ENCODE results near the gene ENO2. TPM values are rescaled to one million over a fixed set of nuclear protein-coding genes. Genes with fewer than 3 reads are reported as not detected.
A peak's percentile ranks its signal among the peaks of the same experiment; 100 is the strongest.

Gene ENO2
- total RNA-seq, 2 experiments from 2014 or later: 106 to 171 TPM

DNA sequence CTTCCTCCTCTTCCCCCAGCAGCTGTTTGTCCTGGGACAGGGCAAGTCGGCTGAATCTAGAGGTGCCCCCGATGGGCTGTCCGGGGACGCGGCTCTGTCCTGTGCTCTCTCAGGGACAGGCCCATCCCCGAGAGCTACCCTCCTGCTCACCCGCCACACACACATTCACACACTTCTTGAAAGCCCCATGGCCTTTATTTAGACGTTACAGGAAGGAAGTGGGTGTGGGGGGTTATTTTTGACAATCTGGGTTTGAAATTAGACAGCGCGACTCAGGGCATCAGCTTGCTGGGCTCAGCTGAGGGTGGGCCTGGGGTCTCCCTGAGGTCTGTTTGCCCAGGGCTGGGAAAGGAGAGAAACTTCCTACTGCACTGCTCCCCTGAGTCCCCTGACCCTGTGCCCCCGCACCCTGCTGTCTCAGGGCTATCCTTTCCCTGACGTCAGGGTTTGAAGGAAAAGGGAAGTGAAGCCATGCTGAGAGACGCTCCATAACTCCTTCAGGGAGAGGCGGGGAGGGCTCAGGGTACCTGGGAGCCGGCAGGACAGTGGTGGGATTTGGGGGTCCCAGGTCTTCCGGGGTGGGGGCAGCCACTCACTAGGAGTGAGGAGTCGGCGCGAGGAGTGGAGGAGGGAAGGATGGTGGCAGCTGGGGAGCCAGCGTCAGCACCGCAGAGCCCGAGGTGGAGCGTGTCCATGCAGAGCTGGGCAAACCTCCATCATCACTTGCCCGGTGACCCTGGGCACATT, 44.9 kb downstream of the ENO2 start:
- Mint-ChIP-seq H3K27me3 (no peaks in the 10 kb centered on the region), H3K4me1 (peaks cover 84% of the 10 kb centered on the region), H3K4me3 (peak overlapping the region; percentile 79), H3K9me3 (ENCODE audit: low read depth) (no peaks in the 10 kb centered on the region), H3K27ac (peak overlapping the region; percentile 96), H3K36me3 (peaks cover 63% of the 10 kb centered on the region)
- ATAC-seq (peak; percentile 61), DNase-seq (peak; percentile 87)
- CTCF ChIA-PET: interaction anchor here (1.0 to 13.5 kb wide), 8 partner anchors 10 to 152 kb away, joined by 4 to 709 read pairs (median 10); partner anchors contain the start of genes ATN1, C12orf57, C1RL and LRRC23

DNA sequence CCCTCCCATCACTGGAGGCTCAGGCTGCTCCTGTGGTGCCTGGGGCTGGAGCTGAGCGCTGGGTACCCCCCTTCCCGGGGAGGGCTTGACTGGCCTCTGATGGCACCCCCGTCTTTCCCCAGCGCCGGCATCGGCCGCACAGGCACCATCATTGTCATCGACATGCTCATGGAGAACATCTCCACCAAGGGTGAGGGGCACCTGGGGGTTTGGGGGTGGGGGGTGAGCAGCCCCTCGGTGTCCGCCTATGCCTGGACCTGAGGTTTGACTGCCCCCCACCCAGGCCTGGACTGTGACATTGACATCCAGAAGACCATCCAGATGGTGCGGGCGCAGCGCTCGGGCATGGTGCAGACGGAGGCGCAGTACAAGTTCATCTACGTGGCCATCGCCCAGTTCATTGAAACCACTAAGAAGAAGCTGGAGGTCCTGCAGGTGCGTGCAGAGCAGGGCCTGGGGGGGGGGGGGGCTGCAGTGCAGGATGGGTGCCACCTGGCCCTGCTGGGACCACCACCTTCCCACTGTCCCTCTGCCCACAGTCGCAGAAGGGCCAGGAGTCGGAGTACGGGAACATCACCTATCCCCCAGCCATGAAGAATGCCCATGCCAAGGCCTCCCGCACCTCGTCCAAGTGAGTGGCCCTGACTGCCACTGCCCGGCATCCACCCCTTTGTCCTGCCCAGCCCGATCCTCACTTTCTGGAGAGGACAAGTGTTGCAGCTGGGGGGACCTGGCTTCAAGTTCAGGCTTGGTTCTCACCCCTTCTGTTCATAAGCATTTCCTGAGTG, 45.6 kb downstream of the ENO2 start:
- no peaks in the 10 kb centered on the region for H3K27me3 Mint-ChIP-seq
- H3K4me1 Mint-ChIP-seq: peaks cover 82% of the 10 kb centered on the region

DNA sequence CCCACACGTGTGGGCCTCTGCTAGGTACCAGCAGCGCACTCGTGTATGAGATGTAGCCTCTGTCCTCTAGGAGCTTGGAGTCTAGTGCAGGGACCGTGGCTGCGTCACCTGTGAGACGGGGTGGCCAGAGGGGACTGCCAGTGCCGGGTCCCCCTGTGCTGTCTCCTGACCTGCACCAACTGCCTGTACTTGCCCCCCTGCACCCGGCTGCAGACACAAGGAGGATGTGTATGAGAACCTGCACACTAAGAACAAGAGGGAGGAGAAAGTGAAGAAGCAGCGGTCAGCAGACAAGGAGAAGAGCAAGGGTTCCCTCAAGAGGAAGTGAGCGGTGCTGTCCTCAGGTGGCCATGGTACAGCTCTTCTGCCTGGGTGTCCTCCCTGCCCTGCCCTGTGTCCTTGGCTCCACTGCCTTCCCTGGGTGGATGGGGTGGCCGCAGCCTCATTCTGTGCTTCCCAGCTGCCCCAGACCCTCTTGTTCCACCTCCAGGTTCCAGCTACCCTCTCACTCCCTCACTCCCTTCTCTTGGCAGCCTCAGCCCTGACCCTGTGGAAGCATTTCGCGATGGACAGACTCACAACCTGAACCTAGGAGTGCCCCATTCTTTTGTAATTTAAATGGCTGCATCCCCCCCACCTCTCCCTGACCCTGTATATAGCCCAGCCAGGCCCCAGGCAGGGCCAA, 46.4 kb downstream of the ENO2 start:
- CTCF ChIA-PET: interaction anchor here (0.9 to 13.5 kb wide), 13 partner anchors 16 to 207 kb away, joined by 3 to 709 read pairs (median 6); partner anchors contain the start of genes ATN1, C12orf57, LPCAT3 and PTPN6
- Mint-ChIP-seq H3K36me3 (peaks cover 61% of the 10 kb centered on the region), H3K9me3 (ENCODE audit: low read depth) (no peaks in the 10 kb centered on the region), H3K27me3 (no peaks in the 10 kb centered on the region), H3K4me3 (peak overlapping the region; percentile 61), H3K27ac (peak overlapping the region; percentile 96), H3K4me1 (peaks cover 82% of the 10 kb centered on the region)
- ATAC-seq (peak; percentile 37), DNase-seq (peak; percentile 85)

More for the DNA sequence above, 45.6 kb downstream of the ENO2 start:
- Mint-ChIP-seq H3K27ac (peak overlapping the region; percentile 96), H3K36me3 (peaks cover 60% of the 10 kb centered on the region), H3K4me3 (peak overlapping the region; percentile 79), H3K9me3 (ENCODE audit: low read depth) (no peaks in the 10 kb centered on the region)
- CTCF ChIA-PET: interaction anchor here (1.3 to 13.5 kb wide), 11 partner anchors 9 to 206 kb away, joined by 3 to 709 read pairs (median 8); partner anchors contain the start of genes ATN1, C12orf57, PTPN6 and RNU7-1
- no peak for DNase-seq
- no peak for ATAC-seq

DNA sequence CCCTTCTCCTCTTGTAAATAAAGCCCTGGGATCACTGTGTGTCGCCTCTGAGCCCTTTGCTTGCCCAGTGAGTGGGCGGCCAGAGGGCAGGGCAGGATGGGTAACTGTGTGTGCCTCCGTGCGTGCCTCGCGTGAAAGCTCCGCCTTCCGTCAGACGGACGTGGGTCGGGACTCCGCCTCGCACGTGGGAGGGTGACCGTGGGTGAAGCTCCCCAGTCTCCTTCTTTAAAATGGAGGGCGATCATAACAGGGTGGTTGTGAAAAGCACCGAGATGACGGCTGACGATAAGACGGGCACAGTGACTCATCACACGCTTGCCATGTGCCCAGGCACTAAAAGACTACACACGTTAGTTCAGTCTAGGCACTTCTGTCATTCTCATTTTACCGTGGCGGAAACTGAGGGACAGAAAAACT, 46.9 kb downstream of the ENO2 start:
- ATAC-seq: peak; percentile 59

DNA sequence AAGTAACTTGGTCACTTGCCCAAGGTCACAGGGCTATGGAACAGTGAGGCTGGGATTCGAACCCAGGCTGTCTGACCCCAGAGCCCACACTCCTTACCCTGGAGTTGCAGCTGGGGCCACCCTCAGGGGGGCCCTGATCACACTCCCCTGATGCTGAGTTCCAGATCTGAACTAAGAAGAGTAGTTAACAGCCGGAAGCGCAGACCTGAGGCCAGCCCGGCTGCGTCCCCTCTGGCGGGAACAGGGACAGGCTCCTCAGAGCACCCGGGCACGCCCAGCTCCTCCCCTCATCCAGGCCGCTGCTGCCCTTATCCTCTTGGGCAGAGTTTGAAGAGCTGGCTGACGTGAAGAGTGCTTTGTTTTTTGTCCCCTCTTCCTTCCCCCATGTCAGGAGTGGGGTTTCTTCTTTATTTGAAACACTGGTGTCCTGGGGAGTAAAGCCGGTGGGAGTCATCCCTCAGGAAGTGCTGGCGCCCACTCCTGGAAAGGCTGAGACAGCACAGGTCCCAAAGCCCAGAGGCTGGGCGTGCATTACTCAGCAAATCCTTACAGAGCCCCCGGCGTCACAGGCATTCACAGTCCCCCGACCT, 47.4 kb downstream of the ENO2 start:
- H3K9me3 Mint-ChIP-seq (ENCODE audit: low read depth): no peaks in the 10 kb centered on the region
- DNase-seq (peak; percentile 76), ATAC-seq (peak; percentile 29)
- H3K4me3 Mint-ChIP-seq: peak overlapping the region; percentile 61
- H3K36me3 Mint-ChIP-seq: peaks cover 57% of the 10 kb centered on the region
- no peaks in the 10 kb centered on the region for H3K27me3 Mint-ChIP-seq
- H3K4me1 Mint-ChIP-seq: peaks cover 75% of the 10 kb centered on the region
- CTCF ChIA-PET: interaction anchor here (0.8 to 13.5 kb wide), 13 partner anchors 17 to 151 kb away, joined by 3 to 709 read pairs (median 5); partner anchors contain the start of genes ATN1, C12orf57, ENO2 and LPCAT3
- H3K27ac Mint-ChIP-seq: peak overlapping the region; percentile 96

More for the DNA sequence above, 46.9 kb downstream of the ENO2 start:
- DNase-seq: peak; percentile 88
- peaks cover 78% of the 10 kb centered on the region for H3K4me1 Mint-ChIP-seq
- CTCF ChIA-PET: interaction anchor here (0.8 to 13.5 kb wide), 14 partner anchors 16 to 207 kb away, joined by 3 to 709 read pairs (median 4); partner anchors contain the start of genes ATN1, C12orf57, ENO2 and LPCAT3
- H3K4me3 Mint-ChIP-seq: peak overlapping the region; percentile 61
- no peaks in the 10 kb centered on the region for H3K9me3 Mint-ChIP-seq (ENCODE audit: low read depth)
- H3K27me3 Mint-ChIP-seq: no peaks in the 10 kb centered on the region
- peak overlapping the region; percentile 96 for H3K27ac Mint-ChIP-seq
- peaks cover 59% of the 10 kb centered on the region for H3K36me3 Mint-ChIP-seq

DNA sequence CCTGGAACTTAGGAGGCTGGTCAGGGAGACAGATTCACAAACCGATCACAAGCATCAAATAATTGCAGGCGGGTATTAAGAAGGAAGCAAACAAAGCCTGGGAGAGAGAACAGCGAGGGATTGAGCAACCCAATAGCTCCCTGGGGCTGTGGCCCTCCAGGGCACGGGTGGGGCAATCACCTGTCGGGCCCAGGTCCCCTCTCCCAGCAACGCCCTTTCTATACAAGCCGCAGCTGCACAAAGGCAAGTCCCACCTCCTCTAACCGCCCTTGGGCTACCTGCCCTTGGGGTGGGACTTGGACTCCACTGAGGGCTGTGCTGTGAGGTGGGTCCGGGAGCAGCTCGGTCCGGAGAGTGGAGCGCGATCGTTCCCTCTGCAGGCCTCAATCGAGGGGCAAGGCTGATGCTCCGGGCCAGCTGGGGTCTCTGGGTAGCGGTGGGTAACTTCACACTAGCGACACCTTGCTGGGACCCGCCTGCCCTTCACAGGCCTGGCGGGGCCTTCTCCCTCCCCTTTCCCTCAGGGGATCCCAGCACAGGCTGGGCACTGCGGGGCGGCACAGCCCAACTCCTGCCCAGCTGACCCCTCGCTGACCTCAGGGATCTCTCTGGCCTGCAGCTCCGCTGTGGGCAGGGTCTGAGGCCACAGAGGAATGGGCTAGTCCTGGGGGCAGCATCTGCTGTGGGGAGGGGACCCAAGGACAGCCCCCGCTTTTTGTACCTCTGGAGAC, 48.1 kb downstream of the ENO2 start:
- peak; percentile 41 for DNase-seq
- peak overlapping the region; percentile 61 for H3K4me3 Mint-ChIP-seq
- CTCF ChIA-PET: interaction anchor here (0.8 to 13.5 kb wide), 11 partner anchors 18 to 151 kb away, joined by 3 to 709 read pairs (median 6); partner anchors contain the start of genes ATN1, C12orf57, ENO2 and LPCAT3

DNA sequence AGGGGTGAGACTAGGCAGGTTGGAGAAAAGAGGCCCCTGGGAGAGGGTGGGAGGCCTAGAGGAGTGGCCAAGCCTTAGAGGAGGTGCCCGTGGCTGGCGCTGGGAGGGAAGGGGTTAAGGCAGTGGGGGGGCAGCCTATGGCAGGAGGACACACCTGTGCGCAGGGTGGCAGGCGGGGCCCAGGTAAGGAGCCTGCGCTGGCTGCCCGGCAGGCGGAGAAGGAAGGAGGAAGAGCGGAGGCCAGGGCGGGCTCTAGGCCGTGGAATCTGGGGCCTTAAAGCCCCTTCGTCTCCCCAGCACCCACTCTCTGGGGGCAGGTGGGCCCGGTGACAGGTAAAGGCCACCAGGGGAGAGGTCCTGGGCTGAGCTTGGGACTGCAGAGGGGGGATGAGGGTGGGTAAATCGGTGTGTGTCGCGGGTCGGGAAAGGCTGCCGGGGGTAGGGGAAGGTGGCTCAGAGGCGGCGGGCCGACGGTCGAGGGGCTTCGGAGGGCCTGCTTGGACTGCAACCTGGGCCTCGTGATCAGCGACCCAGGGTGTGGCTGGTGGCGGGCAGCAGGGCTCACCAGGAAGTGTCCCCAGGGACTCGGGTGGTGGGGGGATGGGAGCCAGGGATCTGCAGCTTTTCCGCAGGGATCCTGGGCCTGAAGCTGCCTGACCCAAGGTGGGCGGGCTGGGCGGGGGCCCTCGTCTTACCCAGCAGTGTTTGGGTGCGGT, 48.8 kb downstream of the ENO2 start:
- peaks cover 66% of the 10 kb centered on the region for H3K4me1 Mint-ChIP-seq
- H3K4me3 Mint-ChIP-seq: no peak overlapping the region
- no peaks in the 10 kb centered on the region for H3K9me3 Mint-ChIP-seq (ENCODE audit: low read depth)
- CTCF ChIA-PET: interaction anchor here (0.9 to 13.5 kb wide), 7 partner anchors 8 to 150 kb away, joined by 4 to 709 read pairs (median 11); partner anchors contain the start of genes ATN1, C12orf57, ENO2 and LPCAT3
- ATAC-seq (no peak), DNase-seq (peak; percentile 41)
- no peaks in the 10 kb centered on the region for H3K27me3 Mint-ChIP-seq
- H3K36me3 Mint-ChIP-seq: peaks cover 55% of the 10 kb centered on the region
- peak overlapping the region; percentile 59 for H3K27ac Mint-ChIP-seq

More for the DNA sequence above, 48.1 kb downstream of the ENO2 start:
- no peak for ATAC-seq
- H3K9me3 Mint-ChIP-seq (ENCODE audit: low read depth): no peaks in the 10 kb centered on the region
- H3K27me3 Mint-ChIP-seq: no peaks in the 10 kb centered on the region
- peak overlapping the region; percentile 96 for H3K27ac Mint-ChIP-seq
- peaks cover 55% of the 10 kb centered on the region for H3K36me3 Mint-ChIP-seq
- peaks cover 72% of the 10 kb centered on the region for H3K4me1 Mint-ChIP-seq

DNA sequence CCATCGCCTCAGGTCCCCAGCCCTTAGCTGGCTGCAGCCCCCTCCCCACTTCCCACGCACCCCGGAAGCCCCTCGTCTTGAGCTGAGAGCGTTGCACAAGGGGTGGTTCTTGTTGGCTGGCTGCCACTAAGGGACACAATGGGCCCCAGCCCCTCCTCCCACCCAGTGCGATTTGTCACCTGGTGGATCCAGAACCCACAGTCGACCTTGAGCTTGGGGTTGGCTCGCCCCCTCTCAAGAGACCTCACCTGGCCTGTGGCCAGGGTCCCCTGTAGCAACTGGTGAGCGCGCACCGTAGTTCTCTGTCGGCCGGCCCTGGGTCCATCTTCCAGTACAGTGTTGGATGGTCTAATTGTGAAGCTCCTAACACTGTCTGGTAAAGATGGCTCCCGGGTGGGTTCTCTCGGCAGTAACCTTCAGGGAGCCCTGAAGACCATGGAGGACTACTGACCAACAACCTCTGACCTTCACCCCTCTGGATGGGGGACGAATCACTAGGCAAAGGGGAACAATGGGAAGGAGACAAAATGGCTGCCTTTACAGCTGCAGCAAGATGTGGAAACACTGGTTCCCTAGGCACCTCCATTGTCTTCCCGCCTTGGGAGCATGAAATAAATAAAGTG, 49.5 kb downstream of the ENO2 start:
- ATAC-seq (no peak), DNase-seq (peak; percentile 41)
- CTCF ChIA-PET: interaction anchor here (0.9 to 13.5 kb wide), 14 partner anchors 8 to 168 kb away, joined by 3 to 709 read pairs (median 6); partner anchors contain the start of genes ATN1, C12orf57, C1RL and ENO2
- H3K4me3 Mint-ChIP-seq: no peak overlapping the region
- peak overlapping the region; percentile 82 for H3K27ac Mint-ChIP-seq
- H3K27me3 Mint-ChIP-seq: no peaks in the 10 kb centered on the region
- peaks cover 55% of the 10 kb centered on the region for H3K36me3 Mint-ChIP-seq
- no peaks in the 10 kb centered on the region for H3K9me3 Mint-ChIP-seq (ENCODE audit: low read depth)
- H3K4me1 Mint-ChIP-seq: peaks cover 66% of the 10 kb centered on the region

DNA sequence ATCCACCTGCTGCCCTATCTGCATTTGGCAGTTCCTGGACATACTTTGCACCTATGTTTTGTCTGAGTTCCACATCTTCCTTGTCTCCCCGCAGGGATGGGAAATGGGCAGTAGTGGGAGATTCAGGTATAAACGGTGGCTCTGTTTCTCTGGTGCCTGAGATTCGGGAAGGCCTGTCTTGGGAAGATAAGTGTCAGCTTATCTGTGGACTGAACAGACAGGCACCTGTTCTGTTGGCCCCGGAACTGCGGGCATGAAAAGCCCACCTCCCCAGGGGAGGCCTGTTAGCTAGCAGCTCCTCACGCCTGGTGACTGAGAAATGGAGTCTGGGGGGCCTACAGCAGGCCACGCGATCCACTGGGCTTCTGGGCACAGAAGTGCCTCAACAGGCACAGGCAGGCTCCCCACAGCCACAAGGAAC, 50.2 kb downstream of the ENO2 start:
- ATAC-seq: no peak
- H3K4me3 Mint-ChIP-seq: no peak overlapping the region
- peak overlapping the region; percentile 82 for H3K27ac Mint-ChIP-seq
- no peak for DNase-seq
- CTCF ChIA-PET: interaction anchor here (0.7 to 13.5 kb wide), 18 partner anchors 9 to 167 kb away, joined by 3 to 709 read pairs (median 5); partner anchors contain the start of genes ATN1, C12orf57, C1RL and LPCAT3
- no peaks in the 10 kb centered on the region for H3K9me3 Mint-ChIP-seq (ENCODE audit: low read depth)
- H3K36me3 Mint-ChIP-seq: peaks cover 53% of the 10 kb centered on the region
- peaks cover 64% of the 10 kb centered on the region for H3K4me1 Mint-ChIP-seq
- no peaks in the 10 kb centered on the region for H3K27me3 Mint-ChIP-seq

DNA sequence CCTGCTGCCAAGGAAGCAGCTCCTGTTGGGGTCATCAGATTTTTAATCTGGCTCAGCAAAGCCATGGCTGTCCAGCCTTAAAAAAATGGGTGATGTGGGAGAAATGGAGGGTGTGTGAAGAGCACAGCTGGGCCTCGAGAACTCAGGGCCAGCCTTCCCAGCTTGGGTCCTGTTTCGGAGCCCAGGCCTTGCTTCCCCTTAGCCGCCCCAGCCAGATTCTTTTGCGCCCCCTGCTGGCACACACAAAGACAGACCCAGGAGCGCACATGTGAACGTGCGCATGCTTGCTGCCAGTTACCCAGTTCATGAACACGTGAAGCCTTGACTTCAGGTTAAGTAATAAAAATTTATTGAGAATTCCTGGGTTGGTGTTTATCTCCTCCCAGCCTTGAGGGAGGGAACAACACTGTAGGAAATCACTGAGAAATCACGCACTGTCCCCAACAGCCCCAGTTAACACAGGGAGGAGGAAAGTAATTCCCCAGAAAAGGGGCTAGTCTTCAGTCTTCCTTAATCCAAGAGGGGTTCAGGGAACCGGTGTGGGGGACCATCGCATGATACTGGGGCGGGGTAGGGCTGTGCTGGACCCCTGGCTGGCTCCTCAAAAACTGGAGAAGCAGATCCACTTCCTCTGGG, 50.8 kb downstream of the ENO2 start:
- no peaks in the 10 kb centered on the region for H3K27me3 Mint-ChIP-seq
- DNase-seq: peak; percentile 91
- H3K36me3 Mint-ChIP-seq: peaks cover 54% of the 10 kb centered on the region
- H3K4me3 Mint-ChIP-seq: no peak overlapping the region
- peak overlapping the region; percentile 82 for H3K27ac Mint-ChIP-seq
- peaks cover 61% of the 10 kb centered on the region for H3K4me1 Mint-ChIP-seq
- H3K9me3 Mint-ChIP-seq (ENCODE audit: low read depth): no peaks in the 10 kb centered on the region
- ATAC-seq: peak; percentile 58
- CTCF ChIA-PET: interaction anchor here (0.7 to 13.5 kb wide), 17 partner anchors 9 to 167 kb away, joined by 3 to 709 read pairs (median 5); partner anchors contain the start of genes ATN1, C12orf57, C1RL and PTPN6

Measured in activated CD8-positive, alpha-beta memory T cell treated with anti-CD3 and anti-CD28 coated beads, Interleukin-2, amount 10 ng/mL, durations not matched to agents 7 days and 5 days (primary cell).